ENCODE data around the gene GLCCI1.
"Not testable (repeated sequence)": the region's sequence is repeated elsewhere in the genome, so short reads cannot be mapped to it uniquely, and the experiment has no call there.

The GLCCI1 gene

DNA sequence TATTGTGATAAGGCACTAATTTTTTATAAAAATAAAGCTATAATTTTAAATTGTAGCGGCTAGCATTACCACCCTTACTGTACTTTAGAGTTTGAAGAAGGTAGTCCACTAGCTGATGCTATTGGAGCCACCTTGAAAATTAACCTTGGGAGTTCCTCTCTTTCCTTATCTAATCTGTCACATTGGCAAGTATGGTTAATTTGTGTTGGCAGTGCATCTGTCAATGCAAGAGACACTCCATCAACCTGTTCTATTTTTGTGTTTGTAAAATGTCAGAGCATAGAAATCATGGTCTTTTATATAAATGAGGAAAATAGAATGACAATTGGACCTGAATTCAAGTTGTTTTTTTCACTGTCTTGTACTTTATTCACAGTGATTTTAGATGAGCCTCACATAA lies 20.5 kb downstream of the GLCCI1 start:
- no peak for DNase-seq

DNA sequence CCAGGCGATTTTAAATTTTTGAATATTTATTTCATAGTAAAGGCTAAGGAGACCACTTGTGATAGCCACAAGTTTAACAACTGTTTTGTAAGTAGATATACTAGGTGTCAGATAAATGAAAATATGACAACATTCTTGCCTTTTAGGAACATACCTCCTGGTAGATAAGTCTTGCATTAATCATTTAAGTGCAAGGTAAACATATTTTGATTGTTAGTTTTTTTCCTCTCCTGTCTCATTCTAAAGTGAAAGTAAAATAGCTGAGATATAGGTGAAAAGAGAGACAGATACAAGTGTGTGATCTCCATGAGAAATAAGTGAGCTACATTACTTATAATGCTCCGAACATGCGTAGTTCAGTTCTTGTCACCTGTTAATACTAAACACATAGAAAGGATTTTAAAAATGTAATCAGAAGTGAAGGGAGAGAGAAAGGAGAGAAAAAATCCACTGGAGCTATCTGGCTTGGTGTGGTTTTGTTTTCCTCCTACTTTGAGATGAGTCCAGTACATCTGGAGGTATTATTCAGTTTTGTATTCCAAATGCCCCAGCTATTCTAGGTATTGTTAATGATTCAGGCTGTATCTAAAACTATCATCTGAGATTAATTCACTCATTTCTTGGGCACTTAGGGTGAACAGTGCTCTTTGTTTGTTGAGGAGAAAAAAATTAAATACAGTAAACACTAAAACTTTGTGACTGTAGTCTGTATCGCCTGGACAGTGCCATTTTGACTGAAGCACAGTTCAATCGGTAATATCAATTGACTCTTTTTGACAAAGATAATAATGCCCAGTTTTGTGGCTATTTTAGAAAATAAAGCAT lies 21.2 kb downstream of the GLCCI1 start:
- no peak for DNase-seq

DNA sequence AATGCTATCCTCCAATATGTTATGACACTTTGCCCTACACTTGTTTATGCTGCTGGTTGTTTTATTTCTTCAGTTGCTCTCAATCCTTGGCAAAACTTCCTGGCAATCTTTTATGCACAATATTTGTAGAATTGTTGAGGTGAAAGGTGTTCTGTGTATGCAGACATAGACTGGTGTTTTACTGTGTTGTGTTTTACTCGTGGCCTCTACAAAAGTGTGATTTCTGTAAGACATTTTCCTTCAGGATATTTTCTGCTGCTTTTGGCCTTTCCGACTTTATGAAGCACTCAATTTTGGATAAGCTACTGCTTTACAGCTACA lies 21.8 kb downstream of the GLCCI1 start:
- no peak for DNase-seq

DNA sequence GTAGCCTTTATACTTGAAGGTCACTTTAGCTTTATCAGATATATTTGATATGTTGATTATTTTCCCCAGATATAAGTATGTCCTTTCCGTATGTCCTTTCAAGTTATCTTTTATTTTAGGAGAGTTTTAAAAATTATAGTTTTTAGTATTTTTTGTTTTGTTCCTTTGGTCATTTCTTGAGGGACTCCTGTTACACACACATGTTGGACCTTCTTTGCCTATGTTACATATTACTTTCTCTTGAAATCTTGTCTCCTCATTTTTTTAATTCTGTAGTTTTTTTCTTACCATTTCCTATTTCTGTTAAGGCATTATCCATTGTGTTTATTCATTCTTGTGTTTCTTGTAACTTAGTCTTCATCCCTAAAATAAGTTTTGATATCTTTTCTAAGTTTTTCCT lies 23.9 kb downstream of the GLCCI1 start:
- DNase-seq, result no peak

DNA sequence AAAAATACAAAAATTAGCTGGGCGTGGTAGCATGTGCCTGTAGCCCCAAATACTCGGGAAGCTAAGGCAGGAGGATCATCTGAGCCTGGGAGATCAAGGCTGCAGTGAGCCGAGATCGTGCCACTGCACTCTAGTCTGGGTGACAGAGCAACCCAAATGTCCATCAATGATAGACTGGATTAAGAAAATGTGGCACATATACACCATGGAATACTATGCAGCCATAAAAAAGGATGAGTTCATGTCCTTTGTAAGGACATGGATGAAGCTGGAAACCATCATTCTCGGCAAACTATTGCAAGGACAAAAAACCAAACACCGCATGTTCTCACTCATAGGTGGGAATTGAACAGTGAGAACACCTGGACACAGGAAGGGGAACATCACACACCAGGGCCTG lies 26.8 kb downstream of the GLCCI1 start:
- DNase-seq, result not testable (repeated sequence)

DNA sequence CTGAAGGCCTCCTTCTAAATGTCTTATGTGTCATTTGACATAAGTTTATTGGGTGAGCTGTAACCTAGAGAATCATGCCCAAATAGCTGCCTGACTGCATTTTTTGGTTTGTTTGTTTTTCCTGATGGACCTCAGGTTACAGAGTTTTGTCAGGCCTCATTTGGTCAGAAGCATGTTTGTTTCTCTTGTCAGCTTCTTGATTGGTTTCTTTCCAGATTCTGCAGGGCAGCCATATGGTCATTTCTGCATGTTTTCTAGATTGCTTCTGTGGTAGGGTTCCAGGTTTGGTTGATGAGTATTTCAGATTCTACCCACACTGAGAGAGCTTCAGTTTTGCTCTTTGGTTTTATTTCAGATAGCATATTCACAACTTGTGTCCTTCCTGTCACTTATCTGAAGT lies 28.0 kb downstream of the GLCCI1 start:
- no peak for DNase-seq

DNA sequence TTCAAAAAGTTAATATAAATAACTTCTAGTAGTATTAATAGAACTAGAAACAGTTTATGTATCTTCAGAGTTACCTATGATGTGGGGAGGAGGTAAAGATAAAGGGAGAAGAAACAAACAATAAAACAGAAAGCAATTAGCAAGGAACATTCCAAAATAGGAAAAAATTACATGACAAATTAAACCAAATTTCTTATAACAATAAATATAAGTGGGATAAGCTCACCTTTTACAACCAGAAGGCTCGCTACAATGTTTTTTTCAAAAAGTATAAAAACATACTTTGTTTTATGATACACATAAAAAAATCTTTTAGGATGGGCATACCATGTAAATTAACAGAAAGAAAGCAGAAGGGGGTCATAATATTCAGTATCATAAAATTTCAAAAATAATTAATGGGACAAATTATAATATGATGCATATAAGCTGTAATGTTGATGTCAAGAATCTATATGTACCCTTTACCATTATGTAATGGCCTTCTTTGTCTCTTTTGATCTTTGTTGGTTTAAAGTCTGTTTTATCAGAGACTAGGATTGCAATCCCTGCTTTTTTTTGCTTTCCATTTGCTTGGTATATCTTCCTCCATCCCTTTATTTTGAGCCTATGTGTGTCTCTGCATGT lies 31.8 kb downstream of the GLCCI1 start:
- DNase-seq, result no peak

DNA sequence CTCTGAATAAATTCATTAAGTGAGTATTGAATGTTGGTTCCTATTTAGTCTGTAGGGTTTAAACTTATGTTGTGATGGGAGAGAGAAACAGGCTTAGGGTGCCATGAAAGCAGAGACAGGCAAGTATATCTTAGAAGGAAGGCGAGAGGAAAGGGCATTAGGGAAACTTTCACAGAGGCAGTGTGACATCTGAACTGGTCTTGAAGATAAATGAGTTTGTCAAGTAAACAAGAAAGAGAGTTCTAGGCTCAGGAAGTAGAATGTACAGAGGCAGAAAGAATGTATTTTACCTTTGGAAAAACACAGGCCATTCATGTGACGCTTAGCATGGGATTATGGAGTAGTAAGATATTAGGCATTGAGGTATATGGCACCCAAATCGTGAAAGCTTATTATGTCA lies 34.5 kb downstream of the GLCCI1 start:
- no peak for DNase-seq

DNA sequence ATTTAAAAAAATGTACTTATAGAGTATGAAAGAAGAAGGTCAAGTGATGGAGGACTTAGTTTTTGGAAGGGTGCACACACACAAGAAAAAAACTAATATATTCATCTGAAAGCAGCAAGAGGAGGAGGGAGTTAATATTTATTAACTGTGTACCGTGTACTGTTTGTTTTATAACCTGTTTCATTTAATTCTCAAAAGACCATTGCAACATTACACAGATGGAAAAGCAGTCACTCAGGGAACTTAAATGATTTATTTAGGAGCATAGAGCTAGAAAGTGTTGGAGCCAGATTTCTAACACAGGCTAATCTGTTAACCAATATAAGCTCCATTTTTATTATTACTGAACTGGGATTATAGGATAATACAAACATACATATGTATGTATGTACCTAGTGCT lies 36.7 kb downstream of the GLCCI1 start:
- DNase-seq, result no peak

DNA sequence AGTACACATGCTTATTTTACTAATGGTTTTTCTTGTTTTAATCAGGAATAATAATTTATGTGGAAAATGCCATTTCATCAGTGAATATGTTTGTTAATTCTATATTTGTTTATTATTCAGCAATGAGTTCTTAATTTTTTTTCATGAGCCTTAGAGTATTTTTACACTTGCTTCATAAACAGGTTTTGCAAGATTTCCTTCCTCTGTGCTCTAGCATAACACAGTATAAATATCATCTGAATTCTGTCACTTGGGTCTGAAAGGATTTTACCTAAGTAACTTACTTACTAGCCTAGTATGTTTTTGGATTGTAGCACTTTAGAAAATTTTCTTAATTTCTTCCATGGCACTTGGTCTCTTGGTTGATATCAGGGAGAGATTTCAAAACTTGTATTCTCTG lies 45.8 kb downstream of the GLCCI1 start:
- DNase-seq, result no peak

DNA sequence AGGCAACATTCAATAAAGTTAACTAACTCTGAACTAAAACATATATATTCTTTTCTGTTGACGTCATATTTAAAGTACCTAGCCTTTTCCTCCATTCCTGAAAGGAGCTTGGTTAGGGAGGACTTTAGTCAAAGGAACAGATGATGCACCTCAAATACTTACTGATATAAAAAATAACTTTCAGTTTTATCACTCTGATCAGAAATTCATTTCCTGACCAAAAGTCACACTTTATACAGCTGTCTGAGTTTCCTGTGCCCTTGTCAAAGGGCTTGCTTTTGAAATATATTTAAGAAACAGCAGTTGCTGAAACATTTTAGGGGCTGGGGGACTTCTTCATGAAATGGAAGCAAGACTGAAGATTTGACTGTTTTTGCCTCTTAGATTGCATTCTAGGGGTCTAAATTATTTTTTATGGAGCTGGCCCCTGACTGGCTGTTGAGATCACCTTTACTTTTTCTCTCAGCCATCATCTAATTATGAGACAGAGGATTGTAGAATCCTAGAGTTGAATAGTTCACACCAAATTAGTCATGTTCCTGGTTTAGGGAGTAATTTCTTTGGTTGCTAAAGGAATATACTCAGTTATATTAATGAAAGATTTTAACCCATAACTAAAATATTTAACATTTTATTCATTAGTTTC lies 46.6 kb downstream of the GLCCI1 start:
- DNase-seq, result no peak

DNA sequence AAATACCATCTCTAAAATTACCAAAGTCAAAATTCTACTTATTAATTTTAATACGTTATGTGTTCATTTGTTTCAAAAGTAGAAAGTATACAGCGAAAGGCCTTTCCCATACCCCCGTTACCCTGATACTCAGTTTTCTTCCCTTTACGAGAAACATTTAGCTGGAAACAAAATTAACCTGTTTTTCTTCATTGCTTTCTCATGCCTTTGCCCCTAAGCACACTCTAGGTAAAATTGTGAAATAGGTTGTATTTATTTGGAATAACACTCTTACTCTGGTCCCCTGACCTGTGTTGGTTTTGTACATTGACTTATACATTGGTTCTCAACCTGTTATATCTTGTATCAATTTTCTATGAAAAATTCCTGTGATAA lies 47.1 kb downstream of the GLCCI1 start:
- DNase-seq, result no peak

DNA sequence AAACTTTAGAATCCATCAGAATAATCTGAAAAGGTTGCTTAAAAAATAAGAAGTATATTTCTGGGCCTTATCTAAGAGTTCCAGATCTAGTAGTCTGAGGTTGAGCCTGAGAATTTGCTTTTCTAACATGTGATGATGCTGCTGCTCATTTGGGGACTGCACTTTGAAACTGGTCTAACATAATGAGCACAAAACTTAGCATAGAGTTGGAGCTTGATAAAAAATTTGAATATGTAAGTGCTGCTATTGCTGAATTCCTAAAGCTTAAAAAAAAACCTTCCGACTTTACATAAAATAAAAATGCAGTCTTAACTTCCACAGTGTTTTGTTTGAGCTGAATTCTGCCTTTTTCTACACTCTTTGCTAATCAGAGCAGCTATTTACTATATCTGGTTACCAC lies 48.8 kb downstream of the GLCCI1 start:
- DNase-seq, result no peak

DNA sequence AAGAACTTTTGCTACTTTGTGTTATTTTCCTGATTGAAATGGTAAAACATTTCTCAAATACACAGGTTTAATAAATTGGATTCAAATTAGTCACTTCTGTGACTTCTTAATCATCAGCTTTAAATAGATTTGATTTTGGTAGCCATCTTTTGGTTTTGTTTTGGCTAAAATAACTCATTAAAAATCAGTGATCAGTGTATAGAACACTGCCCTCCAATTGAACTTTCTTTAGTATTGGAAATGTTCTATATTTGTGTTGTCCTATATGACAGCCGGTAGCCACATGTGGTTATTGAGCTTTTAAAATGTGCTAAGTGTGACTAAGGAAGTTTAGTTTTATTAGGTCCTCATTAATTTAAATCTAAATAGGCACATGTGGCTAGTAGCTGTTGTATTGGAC lies 50.4 kb downstream of the GLCCI1 start:
- DNase-seq, result no peak

DNA sequence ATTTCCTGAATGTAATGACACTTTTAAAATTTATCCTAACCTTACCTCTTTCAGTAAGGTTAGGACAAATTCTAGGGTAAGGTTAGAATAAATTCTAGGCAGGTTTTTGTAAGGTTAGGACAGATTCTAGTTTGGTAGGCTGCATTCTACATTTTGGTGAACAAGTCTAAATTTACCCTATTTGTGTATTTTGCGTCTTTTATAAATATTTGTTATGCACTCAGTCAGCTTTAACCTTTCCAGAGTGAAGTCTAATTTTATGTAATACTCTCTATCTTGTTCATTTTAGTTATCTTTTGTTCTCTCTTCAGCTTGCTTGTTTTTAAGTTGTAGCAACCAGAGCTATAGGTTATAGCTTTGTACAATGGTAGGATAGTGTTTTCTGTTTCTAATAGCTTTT lies 54.0 kb downstream of the GLCCI1 start:
- DNase-seq, result no peak

DNA sequence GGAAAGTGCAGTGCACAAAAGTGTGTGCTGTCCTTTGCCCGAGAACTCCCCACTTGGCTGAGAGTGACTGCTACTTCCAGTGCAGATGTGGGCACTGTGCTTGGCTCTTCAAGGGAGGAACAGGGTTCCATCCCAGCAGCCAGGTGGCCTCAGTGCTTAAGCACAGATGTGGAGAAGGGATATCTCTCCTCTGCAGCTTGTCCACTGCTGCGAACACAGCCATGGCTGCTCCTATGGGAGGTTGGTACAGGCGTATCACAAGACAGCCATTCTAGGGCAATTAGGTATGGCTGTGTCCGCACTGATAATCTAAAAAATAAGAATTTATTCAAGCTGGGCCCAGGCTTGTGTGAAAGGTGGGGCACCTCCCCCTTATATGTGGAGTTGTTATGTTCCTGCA lies 66.6 kb downstream of the GLCCI1 start:
- no peak for DNase-seq

DNA sequence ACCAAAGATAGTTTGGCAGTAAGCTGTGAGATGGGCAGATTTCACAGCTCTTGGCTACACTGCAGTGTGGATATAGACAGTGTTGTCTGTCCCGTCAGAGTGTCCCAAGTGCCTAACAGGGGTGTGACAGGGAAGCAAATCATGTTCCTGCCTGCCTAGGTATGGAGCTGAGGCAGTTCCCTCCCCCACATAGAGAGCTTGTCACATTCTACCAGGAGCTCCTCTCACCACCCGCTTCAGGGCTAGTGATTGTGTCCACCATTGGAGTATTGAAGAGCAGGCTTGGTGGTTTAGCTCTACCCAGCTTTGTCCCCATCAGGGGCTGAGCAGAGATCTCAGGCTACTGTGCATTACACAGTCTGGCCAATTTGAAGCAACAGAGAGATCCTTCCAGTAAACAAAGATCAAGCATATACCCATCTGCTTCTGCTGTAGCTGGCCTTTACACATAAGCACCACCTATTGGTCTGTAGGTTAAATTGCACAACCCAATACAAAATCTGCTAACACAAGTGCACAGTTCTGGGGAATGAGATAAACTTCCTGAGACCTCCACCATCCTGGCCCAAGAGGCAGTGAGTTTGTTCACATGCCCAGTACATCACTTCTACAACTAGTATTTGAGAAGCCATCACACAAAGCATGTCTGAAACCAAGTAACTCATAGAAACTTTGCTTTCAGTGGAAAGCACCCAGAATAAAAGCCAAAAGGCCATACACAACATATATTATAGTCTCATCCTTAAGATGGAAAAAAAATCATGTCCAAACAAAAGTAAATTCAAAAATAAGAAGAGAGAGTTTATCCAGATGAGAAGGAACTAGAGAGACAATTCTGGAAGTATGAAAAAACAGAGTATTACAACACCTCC lies 67.3 kb downstream of the GLCCI1 start:
- no peak for DNase-seq

DNA sequence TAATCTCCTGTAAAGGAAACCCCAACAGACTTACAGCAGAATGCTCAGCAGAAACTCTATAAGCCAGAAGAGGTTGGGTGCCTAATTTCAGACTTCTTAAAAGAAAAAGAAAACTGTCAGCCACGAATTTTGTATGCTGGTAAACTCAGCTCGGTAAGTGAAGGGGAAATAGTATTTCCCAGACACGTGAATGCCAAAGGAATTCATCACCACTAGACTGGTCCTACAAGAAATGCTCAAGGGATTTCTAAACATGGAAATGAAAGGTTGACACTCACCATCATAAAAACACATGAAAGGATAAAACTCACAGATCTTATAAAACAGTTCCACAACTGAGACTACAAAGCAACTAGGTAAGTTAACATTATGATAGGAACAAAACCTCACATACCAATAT lies 68.6 kb downstream of the GLCCI1 start:
- DNase-seq, result no peak

DNA sequence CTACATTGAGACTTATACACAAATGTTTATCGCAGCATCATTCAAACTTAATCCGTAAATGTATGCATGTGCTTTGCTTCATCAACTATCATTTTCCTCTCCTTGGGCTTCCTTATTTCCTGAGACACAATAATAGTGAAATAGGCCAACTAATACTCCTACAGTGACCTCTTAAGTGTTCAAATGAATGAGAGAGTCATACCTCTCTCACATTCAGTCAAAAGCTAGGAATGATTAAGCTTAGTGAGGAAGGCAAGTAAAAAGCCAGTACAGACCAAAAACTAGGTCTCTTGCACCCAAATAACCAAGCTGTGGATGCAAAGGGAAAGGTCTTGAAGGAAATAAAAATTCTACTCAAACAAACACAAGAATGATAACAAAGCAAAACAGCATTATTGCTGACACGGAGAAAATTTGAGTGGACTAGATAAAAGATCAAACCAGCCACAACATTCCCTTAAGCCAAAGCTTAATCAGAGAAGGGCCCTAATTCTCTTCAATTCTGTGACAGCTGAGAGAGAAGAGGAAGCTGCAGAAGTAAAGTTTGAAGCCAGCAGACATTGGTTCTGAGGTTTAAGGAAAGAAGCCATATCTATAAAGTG lies 72.3 kb downstream of the GLCCI1 start:
- DNase-seq, result no peak

DNA sequence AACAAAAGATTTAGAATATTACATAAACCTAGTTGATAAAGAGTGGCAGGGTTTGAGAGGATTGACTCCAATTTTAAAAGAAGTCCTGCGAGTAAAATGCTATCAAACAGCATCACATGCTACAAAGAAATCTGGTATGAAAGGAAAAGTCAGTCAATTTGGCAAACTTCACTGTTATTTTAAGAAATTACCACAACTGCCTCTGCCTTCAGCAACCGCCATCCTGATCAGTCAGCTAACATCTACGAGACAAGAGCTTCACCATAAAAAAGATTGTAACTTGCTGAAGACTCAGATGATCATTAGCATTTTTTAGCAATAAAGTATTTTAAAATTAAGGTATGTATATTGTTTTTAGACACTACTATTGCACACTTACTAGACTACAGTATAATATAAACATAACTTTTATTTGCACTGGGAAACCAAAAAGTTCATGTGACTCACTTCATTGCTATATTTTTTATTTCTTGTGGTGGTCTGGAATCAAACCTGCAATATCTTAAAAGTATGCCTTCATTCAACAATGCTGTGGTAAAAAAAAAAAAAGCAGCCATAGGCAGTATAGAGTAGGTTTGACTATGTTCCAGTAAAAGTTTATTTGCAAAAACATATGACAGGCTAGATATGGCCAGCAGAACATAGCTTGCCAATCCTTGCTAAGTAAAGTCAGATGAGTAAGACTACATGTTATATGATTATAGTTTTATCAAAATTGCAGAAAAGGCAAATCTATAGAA lies 74.4 kb downstream of the GLCCI1 start:
- no peak for DNase-seq

DNA sequence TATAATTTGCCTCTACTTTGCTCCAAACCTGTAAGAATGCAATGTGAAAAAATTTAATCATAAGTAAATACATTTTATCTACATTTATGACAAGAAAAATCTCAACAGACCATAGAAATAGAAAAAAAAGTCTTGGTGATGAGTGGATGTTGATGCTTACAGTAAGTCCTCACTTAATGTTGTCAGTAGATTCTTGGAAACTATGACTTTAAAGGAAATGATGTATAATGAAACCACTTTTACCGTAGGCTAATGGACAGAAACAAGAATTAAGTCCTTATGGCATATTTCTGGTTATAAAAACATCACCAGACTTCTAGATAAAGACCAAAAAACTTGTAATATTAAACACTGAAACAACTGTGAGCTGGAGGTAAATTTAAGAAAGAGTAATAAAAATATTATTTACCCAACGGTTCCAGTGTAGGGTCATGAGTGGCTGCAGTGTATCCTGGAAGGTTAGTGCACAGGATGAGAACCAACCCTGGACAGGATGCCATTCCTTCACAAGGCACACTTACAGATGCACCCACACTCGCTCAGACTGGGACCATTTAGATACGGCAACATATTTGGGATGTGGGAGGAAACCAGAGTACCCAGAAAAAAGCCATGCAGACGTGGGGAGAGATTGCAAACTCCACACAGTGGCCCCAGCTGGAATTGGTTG lies 76.3 kb downstream of the GLCCI1 start:
- no peak for DNase-seq
